CD8-positive, alpha-beta memory T cell (primary cell): ENCODE measurements around the gene FIGN. TPM values are rescaled to one million over a fixed set of nuclear protein-coding genes. Genes with fewer than 3 reads are reported as not detected.

Experiments
- CTCF ChIA-PET: fragments of 350-600 bp; sonication (Branson Sonifier 250); formaldehyde crosslinking; loops from one replicate; lab custom pipeline; 2021; ENCODE audit warnings: antibody characterized with exemption; lab: Charles Lee
- POLR2A ChIA-PET: fragments of 350-600 bp; sonication (Branson Sonifier 250); formaldehyde crosslinking; loops from one replicate; lab custom pipeline; 2021; ENCODE audit warnings: antibody characterized with exemption; lab: Charles Lee
- DNase-seq, 5 donors: peaks; one replicate each; pipeline versions ENCODE4 v3.0.0 to v3.0.0-alpha.2; 2020 to 2022; ENCODE audit warnings: mixed read lengths in 1 of 5
- H3K27ac ChIP-seq: one replicate; pipeline ENCODE4 v1.7.0; 2013; ENCODE audit warnings: low read depth, mild to moderate bottlenecking, low read length, moderate library complexity
- H3K27me3 ChIP-seq: 2 replicates; pipeline ENCODE4 v1.7.0; 2013; ENCODE audit warnings: low read length, mild to moderate bottlenecking; ENCODE audit not compliant: insufficient read depth, poor library complexity, severe bottlenecking
- H3K36me3 ChIP-seq: 2 replicates; pipeline ENCODE4 v1.7.0; 2013; ENCODE audit warnings: mild to moderate bottlenecking, low read length, moderate library complexity; ENCODE audit not compliant: insufficient read depth
- H3K4me1 ChIP-seq: 2 replicates; pipeline ENCODE4 v1.7.0; 2013; ENCODE audit warnings: mild to moderate bottlenecking, low read length, moderate library complexity; ENCODE audit not compliant: insufficient read depth
- H3K4me3 ChIP-seq: 2 replicates; pipeline ENCODE4 v1.7.0; 2013; ENCODE audit warnings: mild to moderate bottlenecking, low read length
- H3K9me3 ChIP-seq: 2 replicates; pipeline ENCODE4 v1.7.0; 2013; ENCODE audit warnings: mild to moderate bottlenecking, low read length
- H3K27ac Mint-ChIP-seq, 8 donors: one replicate each; pipeline ENCODE4 v1.8.0; 2020 to 2021; ENCODE audit warnings: mixed read lengths in 8 of 8, mild to moderate bottlenecking in 6 of 8, inconsistent platforms in 3 of 8, moderate library complexity in 3 of 8
- H3K27me3 Mint-ChIP-seq, 2 donors: one replicate each; pipeline ENCODE4 v1.8.0; 2020 to 2021; ENCODE audit warnings: mixed read lengths in 2 of 2, mild to moderate bottlenecking in 1 of 2, moderate library complexity in 1 of 2
- H3K36me3 Mint-ChIP-seq, 3 donors: one replicate each; pipeline ENCODE4 v1.8.0; 2020 to 2021; ENCODE audit warnings: mixed read lengths in 3 of 3, inconsistent platforms in 1 of 3, mild to moderate bottlenecking in 1 of 3
- H3K4me1 Mint-ChIP-seq, 3 donors: one replicate each; pipeline ENCODE4 v1.8.0; 2020 to 2021; ENCODE audit warnings: mixed read lengths in 3 of 3, inconsistent platforms in 1 of 3, mild to moderate bottlenecking in 1 of 3
- H3K4me3 Mint-ChIP-seq, 7 donors: one replicate each; pipeline ENCODE4 v1.8.0; 2020 to 2021; ENCODE audit warnings: mixed read lengths in 7 of 7, mild to moderate bottlenecking in 6 of 7, moderate library complexity in 4 of 7, inconsistent platforms in 2 of 7
- H3K9me3 Mint-ChIP-seq, 5 donors: one replicate each; pipeline ENCODE4 v1.8.0; 2020 to 2022; ENCODE audit warnings: mixed read lengths in 5 of 5, mild to moderate bottlenecking in 3 of 5, moderate library complexity in 2 of 5, inconsistent platforms in 1 of 5
- polyA plus RNA-seq: library from polyadenylated mRNA; unstranded; fragments of 300-500 nt; fragmentation: Illumina TruSeq; gene quantifications from one replicate; pipeline ENCODE4 v1.2.3, GENCODE V29; 2021
- total RNA-seq, 2 experiments: library from RNA; stranded (reverse); gene quantifications; one replicate each; pipeline ENCODE4 v1.2.3, GENCODE V29; 2021

Gene FIGN
- total and polyA plus RNA-seq, 3 experiments from 2014 or later, result not detected

DNA sequence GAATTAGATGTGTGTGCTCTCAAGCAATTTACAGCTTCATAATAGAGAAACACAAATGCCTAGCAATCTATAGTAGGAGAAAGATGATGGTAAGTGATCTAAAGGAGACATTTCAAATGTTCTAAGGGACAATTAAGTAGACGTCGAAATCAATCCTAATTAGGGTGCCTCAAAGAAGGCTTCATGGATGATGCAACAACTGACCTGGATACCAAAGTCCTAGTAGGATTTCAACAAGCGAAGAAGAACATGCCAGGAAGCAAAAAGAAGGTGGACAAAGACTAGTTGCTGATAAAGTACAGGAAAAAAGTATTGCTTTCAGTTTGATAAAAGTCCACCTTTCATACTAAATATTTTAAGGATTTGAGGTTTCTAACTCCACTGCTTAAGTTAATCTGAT lies 12.5 kb downstream of the FIGN start:
- Mint-ChIP-seq H3K9me3 (peaks cover 0 to 15% (median 1%) of the 10 kb centered on the region in 5 donors), H3K27me3 (no peaks in the 10 kb centered on the region), H3K4me3 (no peak overlapping the region), H3K36me3 (no peaks in the 10 kb centered on the region), H3K4me1 (no peaks in the 10 kb centered on the region), H3K27ac (no peak overlapping the region)
- ChIA-PET POLR2A (no interaction called here), CTCF (no interaction called here)
- Histone ChIP-seq H3K27me3 (no peaks in the 10 kb centered on the region), H3K4me3 (no peak overlapping the region), H3K36me3 (no peaks in the 10 kb centered on the region), H3K27ac (no peak overlapping the region), H3K4me1 (no peaks in the 10 kb centered on the region), H3K9me3 (no peaks in the 10 kb centered on the region)
- no peak for DNase-seq

DNA sequence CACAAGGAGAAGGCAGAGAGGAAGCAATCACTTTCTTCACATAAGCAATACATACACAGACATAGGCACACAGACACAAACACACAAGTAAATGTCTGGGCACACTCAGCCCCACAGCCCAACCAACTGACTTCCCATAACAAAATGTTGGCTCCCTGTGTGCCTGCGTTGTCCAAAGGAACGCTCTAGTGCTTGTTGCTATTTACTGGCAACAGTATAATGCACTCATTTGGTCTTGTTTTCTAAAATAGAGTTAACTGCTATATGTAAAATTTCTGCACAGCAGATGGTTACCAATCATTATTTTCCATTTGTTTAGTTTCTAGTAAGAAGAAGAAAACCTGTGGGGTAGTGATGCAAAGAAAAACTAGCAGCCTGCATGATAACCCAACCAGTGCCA lies 16.5 kb downstream of the FIGN start:
- no peaks in the 10 kb centered on the region for H3K27me3 ChIP-seq
- ChIA-PET CTCF (no interaction called here), POLR2A (no interaction called here)
- no peaks in the 10 kb centered on the region for H3K4me1 ChIP-seq
- no peak overlapping the region for H3K27ac ChIP-seq
- no peak overlapping the region for H3K27ac Mint-ChIP-seq
- H3K9me3 ChIP-seq, result no peaks in the 10 kb centered on the region
- H3K36me3 ChIP-seq, result no peaks in the 10 kb centered on the region
- H3K36me3 Mint-ChIP-seq, result no peaks in the 10 kb centered on the region
- no peaks in the 10 kb centered on the region for H3K4me1 Mint-ChIP-seq
- no peak overlapping the region for H3K4me3 Mint-ChIP-seq
- H3K27me3 Mint-ChIP-seq, result no peaks in the 10 kb centered on the region
- peaks cover 1 to 22% (median 6%) of the 10 kb centered on the region in 5 donors for H3K9me3 Mint-ChIP-seq
- no peak for DNase-seq
- H3K4me3 ChIP-seq, result no peak overlapping the region

DNA sequence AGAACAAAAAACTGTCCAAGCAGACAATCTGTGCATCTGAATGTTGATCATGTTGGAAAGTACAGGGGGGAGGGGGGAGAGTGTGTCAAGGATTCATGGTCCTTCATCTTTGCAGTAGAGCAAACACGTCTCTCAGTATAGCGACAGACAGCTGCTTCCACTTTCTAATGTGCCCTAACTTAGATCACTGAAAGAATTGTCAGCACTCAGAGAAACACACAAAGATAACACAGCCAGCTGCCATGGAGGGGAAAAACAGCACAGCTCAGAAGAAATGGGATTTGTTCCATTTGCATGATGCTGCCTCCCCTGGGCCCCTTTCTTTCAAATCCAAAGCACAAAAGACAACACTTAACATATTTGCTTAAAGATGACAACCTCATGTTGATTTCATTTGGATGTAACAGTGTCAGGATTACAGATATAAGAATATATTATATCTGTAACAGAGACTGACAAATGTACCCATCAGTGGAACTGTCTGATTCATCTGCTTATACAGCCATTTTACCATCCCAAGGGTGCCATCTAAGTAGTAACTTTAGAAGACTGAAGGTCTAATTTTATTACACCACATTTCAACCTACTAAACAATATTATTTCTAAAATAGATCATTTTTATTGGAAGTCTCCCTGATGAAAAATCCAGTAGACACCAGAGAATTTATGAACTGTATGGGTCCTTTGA lies 17.7 kb downstream of the FIGN start:
- DNase-seq, result no peak
- peaks cover 1 to 28% (median 4%) of the 10 kb centered on the region in 5 donors for H3K9me3 Mint-ChIP-seq
- no peak overlapping the region for H3K4me3 Mint-ChIP-seq
- H3K27ac Mint-ChIP-seq, result no peak overlapping the region
- H3K36me3 Mint-ChIP-seq, result no peaks in the 10 kb centered on the region
- H3K27me3 ChIP-seq, result no peaks in the 10 kb centered on the region
- no peak overlapping the region for H3K27ac ChIP-seq
- no peaks in the 10 kb centered on the region for H3K9me3 ChIP-seq
- CTCF ChIA-PET, result no interaction called here
- no peaks in the 10 kb centered on the region for H3K36me3 ChIP-seq
- no peak overlapping the region for H3K4me3 ChIP-seq
- no peaks in the 10 kb centered on the region for H3K4me1 ChIP-seq
- no peaks in the 10 kb centered on the region for H3K4me1 Mint-ChIP-seq
- H3K27me3 Mint-ChIP-seq, result no peaks in the 10 kb centered on the region
- POLR2A ChIA-PET, result no interaction called here

DNA sequence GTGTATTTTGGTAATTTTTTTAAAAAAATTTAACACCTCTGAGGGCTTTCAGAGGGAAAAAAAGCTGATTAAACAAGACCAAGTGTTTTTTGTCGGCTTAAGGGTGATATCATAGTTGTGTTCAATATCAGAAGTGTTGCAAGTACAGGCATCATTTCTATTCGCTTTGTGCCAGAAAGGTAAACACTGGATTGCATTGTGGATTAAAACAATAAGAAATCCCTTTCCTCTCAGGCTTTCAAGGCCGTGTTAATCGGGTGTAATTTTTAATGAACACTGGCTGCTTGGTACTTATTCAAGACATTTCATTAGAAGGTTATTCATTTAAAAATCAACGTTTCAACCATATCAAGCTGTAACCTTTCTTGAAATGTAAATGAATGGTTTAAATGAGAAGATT lies 18.3 kb downstream of the FIGN start:
- ChIA-PET POLR2A (no interaction called here), CTCF (no interaction called here)
- H3K9me3 Mint-ChIP-seq, result peaks cover 1 to 30% (median 5%) of the 10 kb centered on the region in 5 donors
- Histone ChIP-seq H3K9me3 (no peaks in the 10 kb centered on the region), H3K4me1 (no peaks in the 10 kb centered on the region), H3K27me3 (no peaks in the 10 kb centered on the region), H3K4me3 (no peak overlapping the region), H3K36me3 (no peaks in the 10 kb centered on the region), H3K27ac (no peak overlapping the region)
- H3K36me3 Mint-ChIP-seq, result no peaks in the 10 kb centered on the region
- H3K27ac Mint-ChIP-seq, result no peak overlapping the region
- H3K27me3 Mint-ChIP-seq, result no peaks in the 10 kb centered on the region
- no peak for DNase-seq
- no peaks in the 10 kb centered on the region for H3K4me1 Mint-ChIP-seq
- H3K4me3 Mint-ChIP-seq, result no peak overlapping the region

DNA sequence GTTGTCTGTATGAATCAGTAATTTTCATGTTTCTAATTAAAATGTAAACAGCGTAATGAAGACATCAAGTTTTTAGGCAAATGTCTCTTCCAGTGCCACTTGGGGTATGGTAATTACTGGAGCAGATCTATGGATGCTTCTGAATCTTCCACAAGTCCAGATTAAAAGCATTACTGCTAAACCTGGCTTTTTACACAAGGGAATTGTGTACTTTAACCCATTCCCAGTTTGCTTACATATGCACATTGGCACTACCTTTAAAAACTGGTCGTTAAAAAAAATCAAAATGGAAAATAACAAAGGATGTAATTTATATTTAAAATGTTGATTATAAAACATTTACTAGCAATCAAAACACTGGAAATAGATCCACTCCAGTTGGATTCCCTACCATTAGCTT lies 19.7 kb downstream of the FIGN start:
- Mint-ChIP-seq H3K4me1 (no peaks in the 10 kb centered on the region), H3K9me3 (peaks cover 1 to 26% (median 6%) of the 10 kb centered on the region in 5 donors), H3K36me3 (no peaks in the 10 kb centered on the region), H3K4me3 (no peak overlapping the region), H3K27me3 (no peaks in the 10 kb centered on the region), H3K27ac (no peak overlapping the region)
- H3K4me1 ChIP-seq, result no peaks in the 10 kb centered on the region
- no peak overlapping the region for H3K27ac ChIP-seq
- no peak overlapping the region for H3K4me3 ChIP-seq
- no peaks in the 10 kb centered on the region for H3K27me3 ChIP-seq
- no peaks in the 10 kb centered on the region for H3K36me3 ChIP-seq
- DNase-seq, result no peak
- POLR2A ChIA-PET, result no interaction called here
- no peaks in the 10 kb centered on the region for H3K9me3 ChIP-seq
- CTCF ChIA-PET, result no interaction called here

DNA sequence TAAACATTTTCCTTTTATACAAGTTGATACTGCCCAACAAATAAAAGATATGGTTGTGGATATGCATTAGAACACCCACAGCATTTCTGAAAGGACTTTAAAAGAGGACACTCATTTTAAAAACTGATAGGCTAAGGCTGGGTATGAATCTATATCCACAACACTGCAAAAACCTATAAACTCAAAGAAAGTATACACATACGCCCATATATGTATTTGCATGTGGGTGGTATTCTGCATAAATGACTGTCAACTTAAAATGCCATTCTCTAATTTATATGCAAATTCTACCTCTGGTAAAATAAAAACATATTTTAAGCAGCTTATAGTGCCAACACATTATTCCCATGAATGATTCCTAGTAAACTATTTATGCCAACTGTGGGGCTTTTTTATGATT lies 20.1 kb downstream of the FIGN start:
- no peaks in the 10 kb centered on the region for H3K4me1 ChIP-seq
- H3K27me3 ChIP-seq, result no peaks in the 10 kb centered on the region
- H3K36me3 ChIP-seq, result no peaks in the 10 kb centered on the region
- H3K4me1 Mint-ChIP-seq, result no peaks in the 10 kb centered on the region
- no peak overlapping the region for H3K4me3 Mint-ChIP-seq
- H3K27ac Mint-ChIP-seq, result no peak overlapping the region
- no peaks in the 10 kb centered on the region for H3K27me3 Mint-ChIP-seq
- H3K9me3 Mint-ChIP-seq, result peaks cover 1 to 26% (median 6%) of the 10 kb centered on the region in 5 donors
- ChIA-PET POLR2A (no interaction called here), CTCF (no interaction called here)
- H3K27ac ChIP-seq, result no peak overlapping the region
- DNase-seq, result no peak
- no peaks in the 10 kb centered on the region for H3K9me3 ChIP-seq
- no peak overlapping the region for H3K4me3 ChIP-seq
- no peaks in the 10 kb centered on the region for H3K36me3 Mint-ChIP-seq

DNA sequence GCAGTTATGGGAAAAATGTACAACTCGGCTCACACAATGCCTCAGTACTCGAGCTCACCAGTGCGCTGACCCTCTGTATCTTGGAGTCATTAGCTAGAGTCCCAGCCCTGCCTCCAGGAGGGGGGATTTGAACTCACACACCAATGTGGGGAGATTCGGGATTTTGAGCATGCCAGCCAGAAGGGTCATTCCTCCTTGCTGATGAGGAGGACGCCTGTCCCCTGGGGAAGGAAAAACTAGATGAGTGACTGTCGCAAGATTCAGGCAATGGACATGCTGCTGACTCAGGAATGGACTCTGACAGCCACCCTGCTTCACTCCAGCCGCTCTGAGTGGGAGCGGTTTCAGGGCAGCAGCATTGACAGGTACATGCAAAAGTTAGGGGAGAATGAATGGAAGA lies 20.6 kb downstream of the FIGN start:
- H3K36me3 ChIP-seq, result no peaks in the 10 kb centered on the region
- Mint-ChIP-seq H3K4me1 (no peaks in the 10 kb centered on the region), H3K36me3 (no peaks in the 10 kb centered on the region), H3K9me3 (peaks cover 1 to 26% (median 6%) of the 10 kb centered on the region in 5 donors), H3K4me3 (no peak overlapping the region), H3K27ac (no peak overlapping the region), H3K27me3 (no peaks in the 10 kb centered on the region)
- DNase-seq, result no peak
- H3K4me1 ChIP-seq, result no peaks in the 10 kb centered on the region
- H3K9me3 ChIP-seq, result no peaks in the 10 kb centered on the region
- H3K27ac ChIP-seq, result no peak overlapping the region
- ChIA-PET CTCF (no interaction called here), POLR2A (no interaction called here)
- H3K27me3 ChIP-seq, result no peaks in the 10 kb centered on the region
- H3K4me3 ChIP-seq, result no peak overlapping the region

DNA sequence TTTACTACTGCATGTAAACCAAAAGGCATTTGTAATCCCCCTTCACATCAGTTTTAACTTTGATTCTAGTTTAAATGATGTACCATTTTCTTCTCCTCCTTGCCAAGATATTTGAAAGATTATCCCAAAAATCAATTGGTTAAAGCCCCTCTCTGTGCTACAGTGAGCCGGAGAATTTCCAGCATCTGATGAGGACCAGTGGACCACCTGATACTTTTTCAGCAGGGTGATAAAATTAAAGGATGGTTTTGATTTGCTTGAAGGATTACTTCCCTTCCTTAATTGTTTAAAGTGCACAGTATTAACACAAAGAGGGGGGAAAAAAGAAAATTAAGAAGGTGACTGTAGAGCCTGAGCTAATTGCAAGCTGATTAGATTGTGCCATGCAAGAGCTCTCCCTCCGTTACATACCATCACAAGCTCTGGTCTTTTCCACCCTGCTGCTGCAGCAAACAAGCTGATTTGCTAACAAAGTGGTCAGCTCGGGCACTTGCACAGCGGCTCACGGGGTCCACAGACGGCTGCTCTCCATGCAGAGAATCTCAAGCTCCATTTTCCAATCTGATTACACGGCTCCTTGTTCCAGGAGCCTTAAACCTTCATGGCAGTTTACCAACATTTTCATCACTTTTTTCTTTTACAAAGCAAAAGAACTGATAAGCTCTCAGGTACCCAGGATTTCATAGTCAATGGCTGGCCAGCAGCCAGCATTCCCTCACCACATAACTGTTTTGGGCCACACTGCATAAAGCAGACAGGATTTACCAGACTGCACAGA lies 22.1 kb downstream of the FIGN start:
- Mint-ChIP-seq H3K4me1 (no peaks in the 10 kb centered on the region), H3K27ac (no peak overlapping the region), H3K4me3 (no peak overlapping the region), H3K36me3 (no peaks in the 10 kb centered on the region), H3K27me3 (no peaks in the 10 kb centered on the region), H3K9me3 (peaks cover 0 to 23% (median 6%) of the 10 kb centered on the region in 5 donors)
- ChIA-PET CTCF (no interaction called here), POLR2A (no interaction called here)
- Histone ChIP-seq H3K36me3 (no peaks in the 10 kb centered on the region), H3K4me3 (no peak overlapping the region), H3K27me3 (no peaks in the 10 kb centered on the region), H3K9me3 (no peaks in the 10 kb centered on the region), H3K4me1 (no peaks in the 10 kb centered on the region), H3K27ac (no peak overlapping the region)
- no peak for DNase-seq
